Activated gamma-delta T cell treated with Interleukin-2 at 50 U/mL for 16 hours (primary cell): ENCODE data around the gene PAQR5.
"Not testable (repeated sequence)": the region's sequence is repeated elsewhere in the genome, so short reads cannot be mapped to it uniquely, and the experiment has no call there.

Experiments
- DNase-seq: peaks from one replicate; pipeline ENCODE4 v3.0.0-alpha.2; 2020

PAQR5 gene

GRCh38 chr15:69434238-69434637 is 135.5 kb downstream of the PAQR5 start:
- no peak for DNase-seq

- no peak for DNase-seq
Observed at GRCh38 chr15:69434679-69435078, 136.0 kb downstream of the PAQR5 start.

GRCh38 chr15:69435985-69436384 is 137.3 kb downstream of the PAQR5 start:
- no peak for DNase-seq

- no peak for DNase-seq
Observed at GRCh38 chr15:69436951-69437350, 138.2 kb downstream of the PAQR5 start.

GRCh38 chr15:69439623-69440022 is 140.9 kb downstream of the PAQR5 start:
- no peak for DNase-seq

- DNase-seq: no peak
Observed at GRCh38 chr15:69443032-69443611, 144.4 kb downstream of the PAQR5 start.

- DNase-seq: no peak
Observed at GRCh38 chr15:69444686-69445085, 146.0 kb downstream of the PAQR5 start.

GRCh38 chr15:69446953-69447352 is 148.2 kb downstream of the PAQR5 start:
- DNase-seq: no peak

GRCh38 chr15:69450221-69450620 is 151.5 kb downstream of the PAQR5 start:
- not testable (repeated sequence) for DNase-seq

GRCh38 chr15:69450968-69451695 is 152.4 kb downstream of the PAQR5 start:
- DNase-seq: no peak

- DNase-seq: no peak
Observed at GRCh38 chr15:69451951-69452691, 153.4 kb downstream of the PAQR5 start.

- peak; percentile 95 for DNase-seq
Observed at GRCh38 chr15:69452692-69453521, 154.2 kb downstream of the PAQR5 start, which contains the start of gene RPLP1. RPLP1 (plus strand) TSS chr15:69452818; CDS start chr15:69452949, 131 bp downstream.

GRCh38 chr15:69454953-69455352 is 156.2 kb downstream of the PAQR5 start:
- no peak for DNase-seq

- no peak for DNase-seq
Observed at GRCh38 chr15:69456208-69457166, 157.8 kb downstream of the PAQR5 start.
